ENCODE data around the gene SP9.

SP9 gene

GRCh38 chr2:174326161-174327020, 8.4 kb upstream of the SP9 start:
- H3K36me3 ChIP-seq (ENCODE audit: control insufficient read depth in 5 of 5, insufficient read depth in 5 of 5, low read length in 5 of 5) = no peaks in the 10 kb centered on the region
- peaks cover 2 to 33% (median 27%) of the 10 kb centered on the region in 5 donors for H3K4me1 ChIP-seq (ENCODE audit: control insufficient read depth in 5 of 5, insufficient read depth in 5 of 5, low read length in 5 of 5)
- peak overlapping the region in 4 of 5 donors; percentile 39 to 68 (median 50) for H3K9ac ChIP-seq (ENCODE audit: low read length in 5 of 5)
- peaks cover 0 to 3% (median 0%) of the 10 kb centered on the region in 5 donors for H3K9me3 ChIP-seq (ENCODE audit: control insufficient read depth in 5 of 5, low read length in 5 of 5)
- peaks cover 31 to 49% (median 40%) of the 10 kb centered on the region in 5 donors for H3K27me3 ChIP-seq (ENCODE audit: control insufficient read depth in 5 of 5, insufficient read depth in 4 of 5, low read length in 5 of 5)
- H3K4me3 ChIP-seq (ENCODE audit: low read depth in 1 of 5, low read length in 5 of 5) = peak overlapping the region; percentile 62 to 77 (median 71)
- H3K27ac ChIP-seq (ENCODE audit: low read depth, low read length) = no peak overlapping the region

- Histone ChIP-seq H3K4me3 (ENCODE audit: low read depth in 1 of 5, low read length in 5 of 5) (peak overlapping the region; percentile 54 to 77 (median 71)), H3K9ac (ENCODE audit: low read length in 5 of 5) (peak overlapping the region in 1 of 5 donors; percentile 41), H3K4me1 (ENCODE audit: control insufficient read depth in 5 of 5, insufficient read depth in 5 of 5, low read length in 5 of 5) (peaks cover 2 to 33% (median 27%) of the 10 kb centered on the region in 5 donors), H3K9me3 (ENCODE audit: control insufficient read depth in 5 of 5, low read length in 5 of 5) (peaks cover 0 to 3% (median 0%) of the 10 kb centered on the region in 5 donors), H3K27me3 (ENCODE audit: control insufficient read depth in 5 of 5, insufficient read depth in 4 of 5, low read length in 5 of 5) (peaks cover 36 to 57% (median 47%) of the 10 kb centered on the region in 5 donors), H3K36me3 (ENCODE audit: control insufficient read depth in 5 of 5, insufficient read depth in 5 of 5, low read length in 5 of 5) (no peaks in the 10 kb centered on the region), H3K27ac (ENCODE audit: low read depth, low read length) (no peak overlapping the region)
These were observed 7.5 kb upstream of the SP9 start for GRCh38 chr2:174327021-174327840.

- Histone ChIP-seq H3K36me3 (ENCODE audit: control insufficient read depth in 5 of 5, insufficient read depth in 5 of 5, low read length in 5 of 5) (no peaks in the 10 kb centered on the region), H3K27ac (ENCODE audit: low read depth, low read length) (no peak overlapping the region), H3K9ac (ENCODE audit: low read length in 5 of 5) (no peak overlapping the region), H3K4me1 (ENCODE audit: control insufficient read depth in 5 of 5, insufficient read depth in 5 of 5, low read length in 5 of 5) (peaks cover 2 to 36% (median 27%) of the 10 kb centered on the region in 5 donors), H3K27me3 (ENCODE audit: control insufficient read depth in 5 of 5, insufficient read depth in 4 of 5, low read length in 5 of 5) (peaks cover 36 to 63% (median 52%) of the 10 kb centered on the region in 5 donors), H3K9me3 (ENCODE audit: control insufficient read depth in 5 of 5, low read length in 5 of 5) (peaks cover 0 to 3% (median 0%) of the 10 kb centered on the region in 5 donors), H3K4me3 (ENCODE audit: low read depth in 1 of 5, low read length in 5 of 5) (no peak overlapping the region)
These were observed 7.0 kb upstream of the SP9 start for GRCh38 chr2:174327841-174328113.

- no peak overlapping the region for H3K9ac ChIP-seq (ENCODE audit: low read length in 5 of 5)
- H3K4me1 ChIP-seq (ENCODE audit: control insufficient read depth in 5 of 5, insufficient read depth in 5 of 5, low read length in 5 of 5) = peaks cover 2 to 38% (median 28%) of the 10 kb centered on the region in 5 donors
- H3K9me3 ChIP-seq (ENCODE audit: control insufficient read depth in 5 of 5, low read length in 5 of 5) = peaks cover 0 to 3% (median 0%) of the 10 kb centered on the region in 5 donors
- H3K27ac ChIP-seq (ENCODE audit: low read depth, low read length) = no peak overlapping the region
- no peaks in the 10 kb centered on the region for H3K36me3 ChIP-seq (ENCODE audit: control insufficient read depth in 5 of 5, insufficient read depth in 5 of 5, low read length in 5 of 5)
- H3K27me3 ChIP-seq (ENCODE audit: control insufficient read depth in 5 of 5, insufficient read depth in 4 of 5, low read length in 5 of 5) = peaks cover 40 to 68% (median 57%) of the 10 kb centered on the region in 5 donors
- peak overlapping the region; percentile 17 to 55 (median 40) for H3K4me3 ChIP-seq (ENCODE audit: low read depth in 1 of 5, low read length in 5 of 5)
These were observed 6.4 kb upstream of the SP9 start for GRCh38 chr2:174328114-174328960.

GRCh38 chr2:174328961-174329715, 5.6 kb upstream of the SP9 start:
- H3K4me1 ChIP-seq (ENCODE audit: control insufficient read depth in 5 of 5, insufficient read depth in 5 of 5, low read length in 5 of 5) = peaks cover 2 to 46% (median 35%) of the 10 kb centered on the region in 5 donors
- peaks cover 48 to 76% (median 65%) of the 10 kb centered on the region in 5 donors for H3K27me3 ChIP-seq (ENCODE audit: control insufficient read depth in 5 of 5, insufficient read depth in 4 of 5, low read length in 5 of 5)
- no peaks in the 10 kb centered on the region for H3K36me3 ChIP-seq (ENCODE audit: control insufficient read depth in 5 of 5, insufficient read depth in 5 of 5, low read length in 5 of 5)
- peak overlapping the region in 4 of 5 donors; percentile 39 to 55 (median 42) for H3K4me3 ChIP-seq (ENCODE audit: low read depth in 1 of 5, low read length in 5 of 5)
- no peak overlapping the region for H3K27ac ChIP-seq (ENCODE audit: low read depth, low read length)
- H3K9me3 ChIP-seq (ENCODE audit: control insufficient read depth in 5 of 5, low read length in 5 of 5) = peaks cover 0 to 3% (median 0%) of the 10 kb centered on the region in 5 donors
- no peak overlapping the region for H3K9ac ChIP-seq (ENCODE audit: low read length in 5 of 5)

- H3K4me3 ChIP-seq (ENCODE audit: low read depth in 1 of 5, low read length in 5 of 5) = no peak overlapping the region
- H3K9ac ChIP-seq (ENCODE audit: low read length in 5 of 5) = no peak overlapping the region
- H3K4me1 ChIP-seq (ENCODE audit: control insufficient read depth in 5 of 5, insufficient read depth in 5 of 5, low read length in 5 of 5) = peaks cover 2 to 56% (median 49%) of the 10 kb centered on the region in 5 donors
- peaks cover 0 to 3% (median 0%) of the 10 kb centered on the region in 5 donors for H3K9me3 ChIP-seq (ENCODE audit: control insufficient read depth in 5 of 5, low read length in 5 of 5)
- no peak overlapping the region for H3K27ac ChIP-seq (ENCODE audit: low read depth, low read length)
- H3K27me3 ChIP-seq (ENCODE audit: control insufficient read depth in 5 of 5, insufficient read depth in 4 of 5, low read length in 5 of 5) = peaks cover 57 to 94% (median 82%) of the 10 kb centered on the region in 5 donors
- H3K36me3 ChIP-seq (ENCODE audit: control insufficient read depth in 5 of 5, insufficient read depth in 5 of 5, low read length in 5 of 5) = no peaks in the 10 kb centered on the region
These were observed 3.7 kb upstream of the SP9 start for GRCh38 chr2:174330945-174331594.

GRCh38 chr2:174331595-174332216, 3.0 kb upstream of the SP9 start:
- Histone ChIP-seq H3K4me1 (ENCODE audit: control insufficient read depth in 5 of 5, insufficient read depth in 5 of 5, low read length in 5 of 5) (peaks cover 2 to 56% (median 50%) of the 10 kb centered on the region in 5 donors), H3K9me3 (ENCODE audit: control insufficient read depth in 5 of 5, low read length in 5 of 5) (peaks cover 0 to 3% (median 0%) of the 10 kb centered on the region in 5 donors), H3K27me3 (ENCODE audit: control insufficient read depth in 5 of 5, insufficient read depth in 4 of 5, low read length in 5 of 5) (peaks cover 59 to 96% (median 85%) of the 10 kb centered on the region in 5 donors), H3K9ac (ENCODE audit: low read length in 5 of 5) (no peak overlapping the region), H3K4me3 (ENCODE audit: low read depth in 1 of 5, low read length in 5 of 5) (no peak overlapping the region), H3K27ac (ENCODE audit: low read depth, low read length) (no peak overlapping the region), H3K36me3 (ENCODE audit: control insufficient read depth in 5 of 5, insufficient read depth in 5 of 5, low read length in 5 of 5) (no peaks in the 10 kb centered on the region)

- Histone ChIP-seq H3K9me3 (ENCODE audit: control insufficient read depth in 5 of 5, low read length in 5 of 5) (peaks cover 0 to 3% (median 0%) of the 10 kb centered on the region in 5 donors), H3K36me3 (ENCODE audit: control insufficient read depth in 5 of 5, insufficient read depth in 5 of 5, low read length in 5 of 5) (no peaks in the 10 kb centered on the region), H3K4me1 (ENCODE audit: control insufficient read depth in 5 of 5, insufficient read depth in 5 of 5, low read length in 5 of 5) (peaks cover 0 to 55% (median 48%) of the 10 kb centered on the region in 5 donors), H3K27me3 (ENCODE audit: control insufficient read depth in 5 of 5, insufficient read depth in 4 of 5, low read length in 5 of 5) (peaks cover 54 to 94% (median 80%) of the 10 kb centered on the region in 5 donors), H3K27ac (ENCODE audit: low read depth, low read length) (no peak overlapping the region), H3K9ac (ENCODE audit: low read length in 5 of 5) (no peak overlapping the region), H3K4me3 (ENCODE audit: low read depth in 1 of 5, low read length in 5 of 5) (no peak overlapping the region)
These were observed 2.4 kb upstream of the SP9 start for GRCh38 chr2:174332217-174332963.

Data from subcutaneous abdominal adipose tissue (tissue), 5 donors.